Limb (tissue), 2 donors: ENCODE results near the gene RRP7A.
"Not testable (repeated sequence)": the region's sequence is repeated elsewhere in the genome, so short reads cannot be mapped to it uniquely, and the experiment has no call there.

ENCODE experiments used
- DNase-seq, 2 donors: peaks; one replicate each; pipeline ENCODE4 v3.0.0-alpha.2; 2016; ENCODE audit errors: extremely low spot score in 2 of 2

RRP7A gene

GRCh38 chr22:42500161-42500835 lies 19.3 kb downstream of the RRP7A start:
- DNase-seq, result peak; percentile 47 to 90

- DNase-seq, result not testable (repeated sequence)
Observed at GRCh38 chr22:42499773-42500160, 19.8 kb downstream of the RRP7A start.

GRCh38 chr22:42495533-42496141 lies 24.0 kb downstream of the RRP7A start:
- not testable (repeated sequence) for DNase-seq

GRCh38 chr22:42493393-42493792 lies 26.2 kb downstream of the RRP7A start:
- no peak for DNase-seq

GRCh38 chr22:42492323-42492690 lies 27.3 kb downstream of the RRP7A start:
- DNase-seq, result no peak

GRCh38 chr22:42490243-42490832 lies 29.3 kb downstream of the RRP7A start:
- no peak for DNase-seq

- DNase-seq, result no peak
Observed at GRCh38 chr22:42489000-42489399, 30.6 kb downstream of the RRP7A start.

- DNase-seq, result no peak
Observed at GRCh38 chr22:42484506-42484905, 35.1 kb downstream of the RRP7A start.

- DNase-seq, result not testable (repeated sequence)
Observed at GRCh38 chr22:42483610-42484223, 35.9 kb downstream of the RRP7A start.

- no peak for DNase-seq
Observed at GRCh38 chr22:42475122-42475521, 44.5 kb downstream of the RRP7A start.

- peak in 1 of 2 donors; percentile 30 for DNase-seq
Observed at GRCh38 chr22:42473484-42474193, 46.0 kb downstream of the RRP7A start.

- DNase-seq, result no peak
Observed at GRCh38 chr22:42472671-42473070, 46.9 kb downstream of the RRP7A start.

GRCh38 chr22:42471441-42471840 lies 48.2 kb downstream of the RRP7A start:
- DNase-seq, result no peak

GRCh38 chr22:42470366-42471082 lies 49.1 kb downstream of the RRP7A start:
- DNase-seq, result no peak

GRCh38 chr22:42468841-42469240 lies 50.8 kb downstream of the RRP7A start:
- no peak for DNase-seq

GRCh38 chr22:42462016-42462415 lies 57.6 kb downstream of the RRP7A start:
- no peak for DNase-seq

GRCh38 chr22:42461511-42461910 lies 58.1 kb downstream of the RRP7A start:
- DNase-seq, result no peak
